Activated T-helper 17 cell treated with anti-CD3 and anti-CD28 coated beads, Interleukin-2, amount 50 U/mL, for 72 hours (primary cell): ENCODE results near the gene FGF3. TPM values are rescaled to one million over a fixed set of nuclear protein-coding genes. Genes with fewer than 3 reads are reported as not detected.

Experiments
- ATAC-seq: fragments of 150-1000 bp; cut with Tn5 transposase; replicated peaks from 2 replicates; pipeline ENCODE4 v1.10.0; 2021; ENCODE audit warnings: mild to moderate bottlenecking, moderate library complexity
- H3K27ac Mint-ChIP-seq: one replicate; pipeline ENCODE4 v1.8.0; 2022; ENCODE audit warnings: mixed read lengths
- H3K27me3 Mint-ChIP-seq: one replicate; pipeline ENCODE4 v1.8.0; 2022; ENCODE audit warnings: mixed read lengths
- H3K36me3 Mint-ChIP-seq: one replicate; pipeline ENCODE4 v1.8.0; 2022; ENCODE audit warnings: low read depth, mild to moderate bottlenecking, mixed read lengths
- H3K4me1 Mint-ChIP-seq: one replicate; pipeline ENCODE4 v1.8.0; 2022; ENCODE audit warnings: mixed read lengths
- H3K4me3 Mint-ChIP-seq: one replicate; pipeline ENCODE4 v1.8.0; 2022; ENCODE audit warnings: mild to moderate bottlenecking, mixed read lengths
- H3K9me3 Mint-ChIP-seq: one replicate; pipeline ENCODE4 v1.8.0; 2022; ENCODE audit warnings: mixed read lengths
- total RNA-seq, 2 donors: library from RNA; stranded (reverse); gene quantifications; one replicate each; pipeline ENCODE4 v1.2.3, GENCODE V29; 2022

Gene FGF3
- total RNA-seq, 2 donors from 2014 or later = not detected

DNA sequence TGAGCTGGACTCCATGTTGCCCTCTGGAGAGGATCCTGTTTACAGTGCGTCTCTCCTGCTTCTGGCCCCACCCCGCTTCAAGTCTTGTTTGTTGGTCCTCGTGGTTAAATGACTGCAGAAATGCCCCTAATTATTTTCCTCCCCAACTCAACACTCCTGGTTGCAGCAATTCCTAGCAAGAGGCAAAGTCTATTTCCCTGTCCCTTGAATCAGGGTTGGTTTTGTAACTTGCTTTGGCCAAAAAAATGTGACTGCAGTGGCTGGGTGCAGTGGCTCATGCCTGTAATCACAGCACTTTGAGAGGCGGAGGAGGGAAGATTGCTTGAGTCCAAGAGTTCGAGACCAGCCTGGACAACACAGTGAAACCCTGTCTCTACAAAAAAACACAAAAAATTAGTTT lies 41.0 kb upstream of the FGF3 start:
- no peaks in the 10 kb centered on the region for H3K9me3 Mint-ChIP-seq
- no peak overlapping the region for H3K27ac Mint-ChIP-seq
- H3K4me1 Mint-ChIP-seq = no peaks in the 10 kb centered on the region
- peaks cover 46% of the 10 kb centered on the region for H3K27me3 Mint-ChIP-seq
- H3K36me3 Mint-ChIP-seq = no peaks in the 10 kb centered on the region
- ATAC-seq = no peak
- no peak overlapping the region for H3K4me3 Mint-ChIP-seq

DNA sequence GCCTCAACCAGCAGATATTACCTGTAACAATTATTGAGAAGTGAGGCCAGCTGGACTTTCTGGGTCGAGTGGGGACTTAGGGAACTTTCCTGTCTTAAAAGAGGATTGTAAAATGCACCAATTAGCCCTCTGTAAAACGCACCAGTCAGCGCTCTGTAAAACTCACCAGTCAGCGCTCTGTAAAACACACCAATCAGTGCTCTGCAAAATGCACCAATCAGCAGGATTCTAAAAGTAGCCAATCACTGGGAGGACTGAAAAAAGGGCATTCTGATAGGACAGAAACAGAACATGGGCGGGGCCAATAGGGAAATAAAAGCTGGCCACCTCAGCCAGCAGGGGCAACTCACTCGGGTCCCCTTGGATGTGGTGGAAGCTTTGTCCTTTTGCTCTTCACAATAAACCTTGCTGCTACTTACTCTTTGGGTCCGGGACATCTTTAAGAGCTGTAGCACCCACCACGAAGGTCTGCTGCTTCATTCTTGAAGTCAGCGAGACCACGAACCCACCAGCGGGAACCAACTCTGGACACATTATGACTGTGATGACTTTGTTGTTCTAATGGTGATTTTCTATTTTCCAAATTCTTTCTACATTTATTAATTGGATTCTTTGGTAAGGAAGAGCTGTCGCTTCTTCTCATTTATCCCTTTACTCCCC lies 40.2 kb upstream of the FGF3 start:
- Mint-ChIP-seq H3K27me3 (peaks cover 47% of the 10 kb centered on the region), H3K9me3 (no peaks in the 10 kb centered on the region), H3K4me1 (no peaks in the 10 kb centered on the region), H3K36me3 (no peaks in the 10 kb centered on the region), H3K4me3 (no peak overlapping the region), H3K27ac (no peak overlapping the region)
- no peak for ATAC-seq

DNA sequence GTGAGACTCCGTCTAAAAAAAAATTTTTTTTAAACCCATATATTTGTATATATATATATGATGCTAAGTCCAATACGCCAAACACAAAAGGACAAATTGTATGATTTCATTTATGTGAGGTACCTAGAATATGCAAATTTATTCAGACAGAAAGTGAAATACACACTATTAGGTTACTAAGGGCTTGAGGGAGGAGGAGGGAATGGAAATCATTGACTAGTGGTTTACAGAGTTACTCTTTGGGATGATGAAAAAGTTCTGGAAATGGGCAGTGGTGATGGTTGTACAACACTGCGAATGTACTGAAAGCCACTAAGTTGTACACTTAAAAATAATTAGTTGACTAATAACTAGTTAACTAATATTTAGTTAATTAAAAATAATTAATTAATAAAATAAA lies 36.2 kb upstream of the FGF3 start:
- Mint-ChIP-seq H3K4me3 (no peak overlapping the region), H3K4me1 (no peaks in the 10 kb centered on the region), H3K27me3 (peaks cover 36% of the 10 kb centered on the region), H3K36me3 (no peaks in the 10 kb centered on the region), H3K9me3 (no peaks in the 10 kb centered on the region), H3K27ac (no peak overlapping the region)
- ATAC-seq = no peak

DNA sequence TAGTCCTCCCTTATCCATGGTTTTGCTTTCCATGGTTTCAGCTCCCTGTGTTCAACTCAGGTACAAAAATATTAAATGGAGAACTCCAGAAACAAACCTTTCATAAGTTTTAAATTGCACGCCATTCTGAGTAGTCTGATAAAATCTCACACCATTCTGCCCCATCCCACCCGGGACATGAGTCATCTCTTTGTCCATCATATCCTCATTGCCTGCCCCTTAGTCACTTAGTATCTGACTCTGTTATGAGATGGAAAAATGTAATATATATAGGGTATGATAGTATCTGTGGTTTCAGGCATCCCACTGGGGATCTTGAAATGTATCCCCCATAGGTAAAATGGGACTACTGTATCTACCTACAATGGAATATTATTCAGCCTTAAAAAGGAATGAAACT lies 35.5 kb upstream of the FGF3 start:
- Mint-ChIP-seq H3K9me3 (no peaks in the 10 kb centered on the region), H3K4me3 (no peak overlapping the region), H3K4me1 (no peaks in the 10 kb centered on the region), H3K27ac (no peak overlapping the region), H3K27me3 (peaks cover 35% of the 10 kb centered on the region), H3K36me3 (no peaks in the 10 kb centered on the region)
- ATAC-seq = peak; percentile 35

DNA sequence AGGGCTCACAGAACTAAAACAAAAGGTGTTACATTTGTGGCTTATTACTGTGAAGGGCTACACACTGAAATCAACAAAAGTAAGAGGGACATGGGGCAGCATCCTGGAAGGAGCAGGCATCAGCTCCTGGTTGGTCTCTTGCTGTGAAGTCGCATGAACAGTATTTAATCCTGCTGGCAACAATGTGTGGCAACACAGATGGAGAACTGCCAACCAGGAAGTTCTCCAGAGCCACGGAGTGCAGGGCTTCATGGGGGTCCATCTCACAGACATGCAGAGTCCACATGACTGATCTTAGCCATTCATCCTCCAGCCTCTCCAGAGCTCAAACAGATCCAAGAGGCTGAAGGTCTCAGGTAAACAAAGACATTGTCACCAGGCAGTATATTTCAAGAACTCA lies 32.8 kb upstream of the FGF3 start:
- H3K27ac Mint-ChIP-seq = no peak overlapping the region
- H3K9me3 Mint-ChIP-seq = no peaks in the 10 kb centered on the region
- no peak overlapping the region for H3K4me3 Mint-ChIP-seq
- no peak for ATAC-seq
- no peaks in the 10 kb centered on the region for H3K4me1 Mint-ChIP-seq
- peaks cover 26% of the 10 kb centered on the region for H3K27me3 Mint-ChIP-seq
- no peaks in the 10 kb centered on the region for H3K36me3 Mint-ChIP-seq

DNA sequence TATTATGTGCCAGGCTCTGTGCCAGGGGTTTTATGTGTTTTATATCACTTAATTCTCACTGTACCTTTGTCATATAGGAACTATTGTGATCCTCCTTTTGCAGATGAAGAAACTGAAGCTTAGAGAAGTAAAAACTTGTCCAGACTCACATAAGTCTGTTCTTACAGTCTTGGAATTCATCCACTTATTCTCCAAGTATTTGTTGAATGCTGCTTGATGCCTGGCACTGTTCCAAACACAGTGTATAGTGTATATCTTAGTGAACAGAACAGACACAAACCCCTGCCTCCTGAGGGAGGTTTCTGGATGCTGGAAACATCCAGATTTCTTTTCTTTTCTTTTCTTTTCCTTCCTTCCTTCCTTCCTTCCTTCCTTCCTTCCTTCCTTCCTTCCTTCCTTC lies 29.0 kb upstream of the FGF3 start:
- H3K27me3 Mint-ChIP-seq = peaks cover 14% of the 10 kb centered on the region
- no peak overlapping the region for H3K4me3 Mint-ChIP-seq
- H3K4me1 Mint-ChIP-seq = no peaks in the 10 kb centered on the region
- ATAC-seq = no peak
- no peaks in the 10 kb centered on the region for H3K9me3 Mint-ChIP-seq
- H3K36me3 Mint-ChIP-seq = no peaks in the 10 kb centered on the region
- H3K27ac Mint-ChIP-seq = no peak overlapping the region

DNA sequence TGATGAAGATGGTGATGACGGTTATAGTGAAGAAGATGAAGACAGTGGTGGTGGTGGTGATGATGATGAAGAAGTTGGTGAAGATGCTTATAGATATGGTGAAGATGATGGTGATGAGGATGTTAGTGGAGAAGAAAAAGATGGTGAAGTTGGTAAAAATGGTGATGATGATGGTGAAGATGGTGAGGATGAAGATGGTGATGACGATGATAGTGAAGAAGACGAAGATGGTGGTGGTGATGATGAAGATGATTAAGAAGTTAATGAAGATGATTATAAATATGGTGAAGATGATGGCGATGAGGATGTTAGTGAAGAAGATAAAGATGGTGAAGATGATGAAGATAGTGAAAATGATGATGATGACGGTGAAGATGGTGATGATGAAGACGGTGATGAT lies 25.2 kb upstream of the FGF3 start:
- no peak for ATAC-seq
- H3K36me3 Mint-ChIP-seq = no peaks in the 10 kb centered on the region
- H3K9me3 Mint-ChIP-seq = no peaks in the 10 kb centered on the region
- peaks cover 14% of the 10 kb centered on the region for H3K27me3 Mint-ChIP-seq
- no peak overlapping the region for H3K4me3 Mint-ChIP-seq
- no peak overlapping the region for H3K27ac Mint-ChIP-seq
- H3K4me1 Mint-ChIP-seq = peaks cover 4% of the 10 kb centered on the region

DNA sequence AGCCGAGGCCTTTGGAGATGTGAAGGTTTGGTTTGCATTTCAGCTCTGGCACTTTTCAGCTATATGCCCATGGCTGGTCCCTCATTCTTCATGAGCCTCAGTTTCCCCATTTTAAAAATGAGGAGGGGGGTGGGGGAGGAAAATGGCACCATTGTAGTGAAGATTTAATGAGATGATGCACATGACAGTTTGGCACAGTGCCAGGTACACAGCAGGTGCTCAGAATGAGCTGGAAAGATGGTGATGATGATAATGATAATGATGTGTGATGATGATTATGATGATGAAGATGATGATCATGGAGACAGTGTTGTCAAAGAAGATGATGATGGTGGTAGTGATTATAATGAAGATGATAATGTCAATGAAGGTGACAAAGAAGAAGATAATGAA lies 24.3 kb upstream of the FGF3 start:
- peaks cover 10% of the 10 kb centered on the region for H3K27me3 Mint-ChIP-seq
- no peak overlapping the region for H3K27ac Mint-ChIP-seq
- no peak for ATAC-seq
- peaks cover 4% of the 10 kb centered on the region for H3K4me1 Mint-ChIP-seq
- H3K4me3 Mint-ChIP-seq = no peak overlapping the region
- H3K36me3 Mint-ChIP-seq = no peaks in the 10 kb centered on the region
- no peaks in the 10 kb centered on the region for H3K9me3 Mint-ChIP-seq

DNA sequence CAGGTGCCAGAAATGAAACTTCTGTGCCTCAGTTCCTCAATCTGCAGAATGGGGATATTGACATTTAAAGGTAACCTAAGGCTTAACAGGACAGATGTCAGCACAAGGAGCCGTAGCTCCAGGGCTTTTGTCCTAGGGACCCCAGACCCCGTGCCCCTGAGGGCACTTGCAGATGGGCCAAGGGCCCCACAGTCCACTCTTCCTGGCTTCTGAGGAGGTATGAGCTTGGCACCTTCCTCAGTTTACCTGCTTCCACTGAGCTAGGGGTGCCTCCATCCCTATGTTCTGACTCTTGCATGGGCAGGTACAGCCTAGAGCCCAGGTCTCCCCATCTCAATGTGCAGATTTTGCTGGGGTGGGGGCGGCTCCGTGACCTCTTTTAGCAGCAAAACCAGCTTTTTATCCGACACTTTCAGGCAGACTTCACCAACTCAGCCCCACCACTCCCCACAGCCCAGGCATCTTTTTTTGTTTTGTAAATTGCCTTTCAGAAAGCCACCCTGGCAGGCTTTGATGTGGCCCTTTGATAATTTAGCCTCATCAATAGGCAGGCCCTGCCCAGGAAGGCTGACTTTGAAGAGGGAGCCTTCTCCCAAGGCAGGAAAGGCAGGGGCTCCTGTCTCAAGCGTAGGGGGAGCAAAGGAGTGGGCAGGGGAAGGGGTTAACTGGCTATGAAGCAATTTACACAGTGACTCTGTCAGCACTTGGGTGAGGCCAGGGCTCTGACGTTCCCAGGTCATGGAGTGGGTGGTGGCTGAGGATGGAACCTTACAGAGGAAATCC lies 23.7 kb upstream of the FGF3 start:
- H3K4me3 Mint-ChIP-seq = no peak overlapping the region
- no peak for ATAC-seq
- H3K27ac Mint-ChIP-seq = no peak overlapping the region
- no peaks in the 10 kb centered on the region for H3K36me3 Mint-ChIP-seq
- peaks cover 13% of the 10 kb centered on the region for H3K27me3 Mint-ChIP-seq
- H3K4me1 Mint-ChIP-seq = peaks cover 4% of the 10 kb centered on the region
- H3K9me3 Mint-ChIP-seq = no peaks in the 10 kb centered on the region

DNA sequence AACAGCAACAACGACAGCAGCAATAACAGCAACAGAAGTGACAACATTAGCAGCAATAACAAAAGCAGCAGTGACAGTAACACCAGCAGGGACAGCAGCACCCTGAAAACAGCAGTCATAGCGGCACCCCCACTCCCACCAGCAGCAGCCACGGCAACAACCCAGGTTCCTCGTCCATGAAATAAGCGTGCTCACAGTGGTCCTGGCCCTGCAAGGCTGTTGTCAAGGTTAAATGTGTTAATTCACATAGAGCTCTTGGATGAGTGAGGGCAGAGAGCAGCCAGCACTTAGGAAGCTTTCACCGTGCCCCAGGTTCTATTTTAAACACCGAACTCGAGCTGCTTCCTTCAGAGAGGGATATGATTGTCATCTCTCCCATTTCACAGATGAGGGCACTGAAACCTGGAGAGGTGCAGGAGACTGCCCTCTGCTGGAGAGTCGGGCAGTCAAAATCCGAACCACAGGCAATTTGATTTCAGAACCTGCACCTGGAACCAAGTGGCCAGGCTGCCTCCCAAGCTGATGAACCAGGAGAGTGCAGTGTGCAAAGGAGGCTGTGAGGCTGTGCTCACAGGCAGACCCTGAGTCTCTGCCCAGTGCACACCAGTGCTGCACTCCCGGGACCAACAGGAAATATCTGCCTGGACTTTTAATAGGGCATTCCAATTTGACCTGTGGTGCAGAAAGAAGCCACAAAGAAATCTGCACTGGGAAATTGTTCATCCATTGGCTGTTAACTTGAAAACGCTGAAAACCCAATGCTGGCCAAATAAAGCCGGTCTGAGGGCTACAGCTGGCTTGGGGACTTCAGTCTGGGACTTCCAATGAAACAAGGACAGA lies 22.9 kb upstream of the FGF3 start:
- Mint-ChIP-seq H3K27ac (no peak overlapping the region), H3K4me3 (no peak overlapping the region), H3K27me3 (peaks cover 15% of the 10 kb centered on the region), H3K36me3 (no peaks in the 10 kb centered on the region), H3K4me1 (peaks cover 4% of the 10 kb centered on the region), H3K9me3 (no peaks in the 10 kb centered on the region)
- ATAC-seq = no peak

DNA sequence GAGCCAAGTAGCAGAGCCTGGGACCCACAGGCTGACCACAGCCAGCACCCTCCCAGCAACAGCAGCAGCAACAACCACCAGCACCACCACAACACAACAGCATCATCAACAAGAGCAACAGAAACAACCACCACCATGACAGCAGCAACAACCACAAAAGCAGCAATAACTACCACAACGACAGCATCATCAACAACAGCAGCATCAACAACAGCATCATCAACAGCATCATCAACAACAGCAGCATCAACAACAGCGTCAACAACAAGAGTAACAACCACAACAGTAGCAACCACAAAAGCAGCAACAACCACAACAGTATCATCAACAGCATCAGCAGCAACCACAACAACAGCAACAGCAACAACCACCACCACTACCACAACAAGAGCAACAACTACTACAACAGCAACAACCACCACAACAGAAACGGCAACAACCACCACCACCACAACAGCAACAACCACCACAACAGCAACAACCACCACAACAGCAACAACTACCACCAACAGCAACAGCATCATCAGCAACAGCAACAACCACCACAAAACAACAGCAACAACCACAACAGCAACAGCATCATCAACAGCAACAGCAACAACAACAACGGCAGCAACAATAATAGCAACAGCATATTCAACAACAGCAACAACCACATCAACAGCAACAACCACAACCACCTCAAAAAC lies 22.1 kb upstream of the FGF3 start:
- Mint-ChIP-seq H3K4me3 (no peak overlapping the region), H3K27ac (no peak overlapping the region), H3K4me1 (peaks cover 4% of the 10 kb centered on the region), H3K27me3 (peaks cover 17% of the 10 kb centered on the region), H3K36me3 (no peaks in the 10 kb centered on the region), H3K9me3 (no peaks in the 10 kb centered on the region)
- no peak for ATAC-seq

DNA sequence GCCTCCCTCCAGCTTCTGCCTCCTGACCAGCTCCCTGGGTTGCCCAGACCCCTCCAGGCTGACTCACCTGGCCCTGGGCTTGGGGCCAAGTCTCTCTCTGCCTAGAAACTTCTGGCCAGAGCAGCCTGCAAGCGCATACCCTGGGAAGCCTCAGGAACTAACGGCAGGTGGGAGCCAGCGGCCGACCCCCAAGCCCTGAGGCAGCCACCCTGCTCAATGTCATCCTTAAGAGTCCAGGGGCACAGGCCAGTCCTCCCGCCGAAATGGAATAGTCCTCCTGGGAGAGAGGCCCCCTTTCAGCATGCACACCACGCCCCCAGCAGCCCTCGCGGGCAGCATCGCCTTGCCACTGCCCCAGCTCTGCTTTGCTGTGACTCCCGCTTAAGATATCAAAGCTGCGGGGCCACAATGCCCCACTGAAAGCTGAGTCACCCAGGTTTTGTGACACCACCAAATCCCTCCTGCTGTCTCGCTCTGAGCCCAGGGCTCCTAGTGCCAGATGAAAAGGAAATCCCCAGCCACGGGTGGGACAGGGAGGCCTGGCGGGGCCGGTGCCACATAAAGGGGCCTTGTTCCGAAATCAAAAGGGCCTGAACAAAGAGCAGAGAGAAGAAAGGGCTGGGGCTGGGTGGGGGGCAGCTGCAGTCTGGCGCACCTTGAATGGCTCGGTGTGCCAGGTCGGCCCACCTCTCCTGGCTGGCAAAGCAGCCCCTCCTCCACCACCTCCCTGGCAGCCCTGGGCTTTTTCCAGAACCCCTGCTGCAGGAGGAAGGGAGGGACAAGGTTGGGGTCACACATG lies 21.4 kb upstream of the FGF3 start:
- Mint-ChIP-seq H3K36me3 (no peaks in the 10 kb centered on the region), H3K4me1 (peaks cover 4% of the 10 kb centered on the region), H3K9me3 (no peaks in the 10 kb centered on the region), H3K27ac (no peak overlapping the region), H3K4me3 (no peak overlapping the region), H3K27me3 (peaks cover 22% of the 10 kb centered on the region)
- ATAC-seq = no peak

DNA sequence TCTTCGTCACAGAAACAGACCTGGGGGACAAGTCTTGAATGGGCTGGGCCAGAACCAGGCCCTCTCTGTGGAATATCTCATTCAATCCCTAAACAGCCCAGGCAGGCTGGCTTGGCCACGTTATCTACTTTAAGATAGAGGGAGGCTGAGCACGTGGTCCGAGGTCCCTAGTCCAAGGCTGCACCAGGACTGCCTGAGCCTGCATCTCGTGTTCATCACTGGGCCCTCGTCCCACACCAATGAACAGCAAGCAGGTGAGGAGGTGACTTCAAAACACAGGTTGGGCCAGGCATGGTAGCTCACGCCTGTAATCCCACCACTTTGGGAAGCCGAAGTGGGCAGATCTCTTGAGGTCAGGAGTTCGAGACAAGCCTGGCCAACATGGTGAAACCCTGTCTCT lies 20.3 kb upstream of the FGF3 start:
- H3K36me3 Mint-ChIP-seq = no peaks in the 10 kb centered on the region
- no peak for ATAC-seq
- no peaks in the 10 kb centered on the region for H3K9me3 Mint-ChIP-seq
- no peak overlapping the region for H3K27ac Mint-ChIP-seq
- no peak overlapping the region for H3K4me3 Mint-ChIP-seq
- peaks cover 4% of the 10 kb centered on the region for H3K4me1 Mint-ChIP-seq
- H3K27me3 Mint-ChIP-seq = peaks cover 26% of the 10 kb centered on the region

DNA sequence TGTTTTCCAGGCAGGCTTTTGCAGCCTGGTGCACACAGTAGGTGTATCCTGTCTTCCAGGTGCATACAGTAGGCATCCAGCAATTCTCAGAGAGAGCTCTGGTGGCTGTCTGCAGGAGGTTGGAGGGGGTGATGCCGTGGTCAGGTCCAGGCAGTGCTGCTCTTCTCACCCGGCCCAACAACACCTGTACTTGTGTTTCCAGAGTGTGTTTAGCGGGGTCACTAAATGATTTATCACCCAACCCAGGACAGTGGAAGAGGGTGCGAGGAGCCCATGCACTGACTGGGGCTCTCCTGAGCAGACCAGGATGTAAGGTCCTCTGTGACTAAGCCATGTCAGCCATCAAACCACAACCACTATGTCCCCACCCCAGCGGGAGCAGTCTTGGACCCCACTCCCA lies 18.6 kb upstream of the FGF3 start:
- Mint-ChIP-seq H3K27ac (no peak overlapping the region), H3K4me1 (peaks cover 4% of the 10 kb centered on the region), H3K9me3 (no peaks in the 10 kb centered on the region), H3K4me3 (no peak overlapping the region), H3K27me3 (peaks cover 33% of the 10 kb centered on the region), H3K36me3 (no peaks in the 10 kb centered on the region)
- ATAC-seq = peak; percentile 50
